ENCODE data around the gene PDE9A.
"Not testable (repeated sequence)": the region's sequence is repeated elsewhere in the genome, so short reads cannot be mapped to it uniquely, and the experiment has no call there.

The PDE9A gene

GRCh38 chr21:42794551-42794950, 141.1 kb downstream of the PDE9A start:
- H3K4me3 Mint-ChIP-seq = no peak overlapping the region

DNA sequence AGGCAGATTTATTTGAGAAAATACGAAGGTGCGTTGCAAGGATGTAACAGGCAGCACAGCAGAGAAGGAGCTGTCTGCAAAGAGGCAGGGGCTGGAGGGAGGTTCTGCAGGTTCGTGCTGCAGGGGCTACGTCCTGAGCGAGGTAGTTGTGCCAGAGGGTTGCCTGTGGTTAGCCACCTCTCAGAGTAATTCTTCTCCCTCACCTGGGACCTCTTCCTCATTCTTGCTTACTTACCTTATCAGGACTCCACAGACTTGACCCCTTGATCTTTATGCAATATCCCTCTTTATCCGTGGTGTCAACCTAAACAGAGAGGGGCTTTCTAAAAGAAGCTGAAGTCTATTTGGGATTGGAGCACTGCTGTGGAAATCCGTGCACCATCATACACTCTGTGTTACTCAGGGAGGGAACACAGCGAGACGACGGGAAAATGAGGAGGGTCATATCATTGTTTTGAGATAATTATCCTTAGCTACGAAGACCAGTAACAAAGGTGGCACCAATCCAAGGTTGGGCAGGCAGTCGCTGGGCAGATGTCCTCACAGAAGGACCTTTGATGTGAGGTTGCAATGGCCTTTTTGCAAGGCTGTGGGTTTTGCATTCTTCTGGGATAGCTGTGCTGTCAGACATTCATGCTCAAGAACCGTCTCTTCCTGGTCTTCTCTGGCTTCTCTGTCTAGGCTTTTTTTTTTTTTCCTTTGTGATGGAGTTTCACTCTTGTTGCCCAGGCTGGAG, 143.1 kb downstream of the PDE9A start:
- H3K4me3 Mint-ChIP-seq = no peak overlapping the region
- H3K27me3 Mint-ChIP-seq = peaks cover 33% of the 10 kb centered on the region
- peaks cover 2% of the 10 kb centered on the region for H3K36me3 Mint-ChIP-seq (ENCODE audit: insufficient read depth)
- H3K4me1 Mint-ChIP-seq = no peaks in the 10 kb centered on the region
- no peaks in the 10 kb centered on the region for H3K9me3 Mint-ChIP-seq
- H3K27ac Mint-ChIP-seq (ENCODE audit: low read depth) = no peak overlapping the region
- ATAC-seq (replicated peaks; ENCODE audit: extremely low read depth, poor library complexity, severe bottlenecking) = no peak
- no peak for DNase-seq (ENCODE audit: low spot score in 2 of 2)

More at GRCh38 chr21:42794551-42794950, 141.1 kb downstream of the PDE9A start:
- Mint-ChIP-seq H3K27me3 (peaks cover 33% of the 10 kb centered on the region), H3K36me3 (ENCODE audit: insufficient read depth) (peaks cover 2% of the 10 kb centered on the region), H3K4me1 (no peaks in the 10 kb centered on the region), H3K27ac (ENCODE audit: low read depth) (no peak overlapping the region), H3K9me3 (no peaks in the 10 kb centered on the region)
- ATAC-seq (replicated peaks; ENCODE audit: extremely low read depth, poor library complexity, severe bottlenecking) = no peak
- DNase-seq (ENCODE audit: low spot score in 2 of 2) = no peak

- no peaks in the 10 kb centered on the region for H3K4me1 Mint-ChIP-seq
- H3K9me3 Mint-ChIP-seq = no peaks in the 10 kb centered on the region
- H3K4me3 Mint-ChIP-seq = no peak overlapping the region
- H3K27ac Mint-ChIP-seq (ENCODE audit: low read depth) = no peak overlapping the region
- peaks cover 2% of the 10 kb centered on the region for H3K36me3 Mint-ChIP-seq (ENCODE audit: insufficient read depth)
- DNase-seq (ENCODE audit: low spot score in 2 of 2) = no peak
- ATAC-seq (replicated peaks; ENCODE audit: extremely low read depth, poor library complexity, severe bottlenecking) = no peak
- peaks cover 25% of the 10 kb centered on the region for H3K27me3 Mint-ChIP-seq
Observed at GRCh38 chr21:42797522-42797921, 144.1 kb downstream of the PDE9A start.

DNA sequence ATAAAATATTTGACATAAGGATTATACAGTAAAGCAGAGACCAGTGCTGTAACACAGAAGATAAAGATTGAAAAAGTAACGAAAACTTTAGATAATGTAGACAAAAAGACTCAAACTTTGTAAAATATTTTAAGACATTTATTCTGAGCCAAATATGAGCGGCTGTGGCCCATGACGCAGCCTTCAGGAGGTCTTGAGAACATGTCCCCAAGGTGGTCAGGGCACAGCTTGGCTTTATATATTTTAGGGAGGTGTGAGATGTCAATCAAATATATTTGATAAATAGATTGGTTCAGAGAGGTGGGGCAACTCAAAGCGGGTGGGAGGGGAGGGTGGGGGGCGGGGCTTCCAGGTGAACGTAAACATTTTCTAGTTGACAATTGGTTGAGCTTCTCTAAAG, 144.7 kb downstream of the PDE9A start:
- Mint-ChIP-seq H3K9me3 (no peaks in the 10 kb centered on the region), H3K36me3 (ENCODE audit: insufficient read depth) (peaks cover under 1% of the 10 kb centered on the region), H3K4me1 (no peaks in the 10 kb centered on the region), H3K27ac (ENCODE audit: low read depth) (no peak overlapping the region), H3K27me3 (peaks cover 19% of the 10 kb centered on the region), H3K4me3 (no peak overlapping the region)
- ATAC-seq (replicated peaks; ENCODE audit: extremely low read depth, poor library complexity, severe bottlenecking) (no peak), DNase-seq (ENCODE audit: low spot score in 2 of 2) (no peak)

GRCh38 chr21:42799516-42799915, 146.1 kb downstream of the PDE9A start:
- Mint-ChIP-seq H3K27me3 (peaks cover 14% of the 10 kb centered on the region), H3K9me3 (no peaks in the 10 kb centered on the region), H3K4me3 (no peak overlapping the region), H3K36me3 (ENCODE audit: insufficient read depth) (no peaks in the 10 kb centered on the region), H3K4me1 (no peaks in the 10 kb centered on the region), H3K27ac (ENCODE audit: low read depth) (no peak overlapping the region)
- DNase-seq (ENCODE audit: low spot score in 2 of 2) (no peak), ATAC-seq (replicated peaks; ENCODE audit: extremely low read depth, poor library complexity, severe bottlenecking) (no peak)

GRCh38 chr21:42799948-42800347, 146.5 kb downstream of the PDE9A start:
- no peak for ATAC-seq (replicated peaks; ENCODE audit: extremely low read depth, poor library complexity, severe bottlenecking)
- Mint-ChIP-seq H3K9me3 (no peaks in the 10 kb centered on the region), H3K27me3 (peaks cover 18% of the 10 kb centered on the region), H3K4me1 (no peaks in the 10 kb centered on the region), H3K4me3 (no peak overlapping the region), H3K36me3 (ENCODE audit: insufficient read depth) (no peaks in the 10 kb centered on the region), H3K27ac (ENCODE audit: low read depth) (no peak overlapping the region)
- no peak for DNase-seq (ENCODE audit: low spot score in 2 of 2)

DNA sequence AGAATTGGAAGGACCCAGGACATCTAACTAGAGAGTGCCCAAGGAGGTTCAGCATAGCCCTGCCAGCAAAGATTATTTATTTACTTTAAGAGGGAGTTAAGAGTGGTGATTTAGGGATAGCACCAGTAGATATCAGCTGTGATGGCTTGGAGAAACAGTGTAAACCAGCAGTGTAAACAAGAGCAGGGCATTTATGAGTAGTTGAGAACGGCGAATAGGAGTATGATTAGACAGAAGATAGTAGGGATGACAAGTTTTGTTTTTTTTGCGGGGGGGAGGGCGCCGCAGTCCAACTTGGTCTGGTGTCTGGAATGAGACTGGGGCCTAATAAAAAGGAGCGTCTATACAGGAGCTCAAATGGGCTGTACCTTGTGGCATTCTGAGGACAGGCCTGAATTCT, 148.2 kb downstream of the PDE9A start:
- ATAC-seq (replicated peaks; ENCODE audit: extremely low read depth, poor library complexity, severe bottlenecking); H3K4me1 Mint-ChIP-seq; H3K9me3 Mint-ChIP-seq; DNase-seq (ENCODE audit: low spot score in 2 of 2); H3K36me3 Mint-ChIP-seq (ENCODE audit: insufficient read depth); H3K4me3 Mint-ChIP-seq; H3K27ac Mint-ChIP-seq (ENCODE audit: low read depth): not testable (repeated sequence)
- peaks cover 20% of the 10 kb centered on the region for H3K27me3 Mint-ChIP-seq

DNA sequence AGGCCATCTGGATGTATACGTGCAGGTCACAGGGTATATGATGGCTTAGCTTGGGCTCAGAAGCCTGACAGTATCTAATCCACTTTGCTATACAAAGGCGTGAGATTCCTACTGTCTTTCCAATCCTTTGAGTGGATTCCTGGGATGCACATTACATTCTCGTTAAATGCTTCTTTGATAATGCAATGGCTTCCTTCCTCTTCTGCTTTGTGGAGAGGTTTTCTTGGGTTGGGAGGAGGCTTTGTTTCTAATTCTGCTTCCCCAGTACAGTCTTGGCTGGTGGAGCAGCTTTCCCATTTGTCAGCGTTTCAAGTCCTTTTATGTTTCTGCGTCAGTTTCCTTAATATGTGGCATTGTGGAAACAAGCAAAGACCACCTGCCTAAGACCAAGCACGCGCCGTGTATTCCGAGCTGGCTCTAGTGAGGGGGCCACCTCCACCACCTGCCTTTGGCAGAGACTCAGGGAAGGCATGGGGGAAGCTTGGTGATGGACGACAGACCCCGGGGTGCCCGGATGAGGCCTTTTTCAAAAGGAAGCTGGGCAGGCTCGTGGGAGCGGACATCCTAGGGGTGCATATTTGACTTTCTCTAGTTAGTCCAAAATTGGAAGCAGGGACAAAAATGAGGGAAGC, 153.2 kb downstream of the PDE9A start:
- peaks cover 46% of the 10 kb centered on the region for H3K27me3 Mint-ChIP-seq
- ATAC-seq (replicated peaks; ENCODE audit: extremely low read depth, poor library complexity, severe bottlenecking) (no peak), DNase-seq (ENCODE audit: low spot score in 2 of 2) (no peak)
- H3K9me3 Mint-ChIP-seq = no peaks in the 10 kb centered on the region
- no peaks in the 10 kb centered on the region for H3K36me3 Mint-ChIP-seq (ENCODE audit: insufficient read depth)
- H3K4me3 Mint-ChIP-seq = no peak overlapping the region
- no peak overlapping the region for H3K27ac Mint-ChIP-seq (ENCODE audit: low read depth)
- H3K4me1 Mint-ChIP-seq = no peaks in the 10 kb centered on the region

- not testable (repeated sequence) for ATAC-seq (replicated peaks; ENCODE audit: extremely low read depth, poor library complexity, severe bottlenecking); H3K36me3 Mint-ChIP-seq (ENCODE audit: insufficient read depth)
- peaks cover 46% of the 10 kb centered on the region for H3K27me3 Mint-ChIP-seq
Observed at GRCh38 chr21:42807293-42807895, 154.0 kb downstream of the PDE9A start.

DNA sequence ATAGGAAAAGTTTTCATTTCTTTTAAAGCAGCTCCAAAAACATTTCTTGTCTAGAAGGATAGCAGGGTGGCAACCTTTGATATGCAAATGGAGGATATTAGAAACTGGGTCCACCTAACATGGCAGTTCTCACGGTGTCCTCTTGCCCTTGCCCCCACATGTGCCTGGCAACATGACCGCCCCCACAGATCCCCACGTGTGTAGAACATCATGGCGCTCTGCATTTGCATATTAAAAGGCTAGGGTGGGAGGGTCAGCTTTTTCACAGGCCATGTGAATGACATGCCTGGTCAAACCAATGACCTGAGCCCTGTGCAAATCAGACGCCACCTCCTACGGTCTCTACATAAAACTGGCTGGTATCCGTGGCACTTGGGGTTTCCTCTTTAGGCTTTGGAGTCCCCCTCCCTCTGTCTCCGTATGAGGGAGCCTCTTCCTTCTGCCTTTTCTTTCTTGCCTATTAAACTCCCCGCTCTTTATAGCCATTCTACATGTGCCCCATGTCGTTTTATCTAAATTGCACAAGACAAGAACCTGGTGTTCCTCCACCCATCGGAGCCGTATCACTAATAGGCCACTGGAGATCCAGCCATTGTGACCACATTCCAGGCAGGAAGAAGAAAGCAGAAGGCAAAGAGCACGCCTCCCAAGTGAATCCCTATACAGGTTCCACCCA, 154.7 kb downstream of the PDE9A start:
- ATAC-seq (replicated peaks; ENCODE audit: extremely low read depth, poor library complexity, severe bottlenecking) (no peak), DNase-seq (ENCODE audit: low spot score in 2 of 2) (no peak)
- Mint-ChIP-seq H3K27ac (ENCODE audit: low read depth) (no peak overlapping the region), H3K4me1 (no peaks in the 10 kb centered on the region), H3K36me3 (ENCODE audit: insufficient read depth) (no peaks in the 10 kb centered on the region), H3K27me3 (peaks cover 46% of the 10 kb centered on the region), H3K4me3 (no peak overlapping the region), H3K9me3 (no peaks in the 10 kb centered on the region)

More at GRCh38 chr21:42807293-42807895, 154.0 kb downstream of the PDE9A start:
- H3K27ac Mint-ChIP-seq (ENCODE audit: low read depth); H3K9me3 Mint-ChIP-seq; H3K4me3 Mint-ChIP-seq; DNase-seq (ENCODE audit: low spot score in 2 of 2); H3K4me1 Mint-ChIP-seq: not testable (repeated sequence)

- no peak overlapping the region for H3K4me3 Mint-ChIP-seq
- H3K36me3 Mint-ChIP-seq (ENCODE audit: insufficient read depth) = no peaks in the 10 kb centered on the region
- no peak overlapping the region for H3K27ac Mint-ChIP-seq (ENCODE audit: low read depth)
- no peaks in the 10 kb centered on the region for H3K9me3 Mint-ChIP-seq
- ATAC-seq (replicated peaks; ENCODE audit: extremely low read depth, poor library complexity, severe bottlenecking) = no peak
- H3K27me3 Mint-ChIP-seq = peaks cover 46% of the 10 kb centered on the region
- DNase-seq (ENCODE audit: low spot score in 2 of 2) = no peak
- H3K4me1 Mint-ChIP-seq = no peaks in the 10 kb centered on the region
Observed at GRCh38 chr21:42809171-42809570, 155.8 kb downstream of the PDE9A start.

GRCh38 chr21:42809577-42810475, 156.4 kb downstream of the PDE9A start:
- no peaks in the 10 kb centered on the region for H3K4me1 Mint-ChIP-seq
- no peaks in the 10 kb centered on the region for H3K9me3 Mint-ChIP-seq
- no peaks in the 10 kb centered on the region for H3K36me3 Mint-ChIP-seq (ENCODE audit: insufficient read depth)
- no peak for ATAC-seq (replicated peaks; ENCODE audit: extremely low read depth, poor library complexity, severe bottlenecking)
- H3K4me3 Mint-ChIP-seq = no peak overlapping the region
- DNase-seq (ENCODE audit: low spot score in 2 of 2) = no peak
- H3K27ac Mint-ChIP-seq (ENCODE audit: low read depth) = no peak overlapping the region
- peaks cover 40% of the 10 kb centered on the region for H3K27me3 Mint-ChIP-seq
